HEK293T (cell line): ENCODE data around the gene ELL3.

Experiments used
- BHLHE40 ChIP-seq: fragments of 450-650 bp; IDR thresholded peaks from 2 replicates; pipeline ENCODE4 v1.6.1; 2016; ENCODE audit warnings: mild to moderate bottlenecking, moderate library complexity, borderline replicate concordance
- CTBP1 ChIP-seq: fragments of 450-650 bp; IDR thresholded peaks from 2 replicates; pipeline ENCODE4 v1.6.1; 2016; ENCODE audit warnings: borderline replicate concordance
- ELF4 ChIP-seq: fragments of 450-650 bp; IDR thresholded peaks from 2 replicates; pipeline ENCODE4 v1.6.1; 2017; ENCODE audit warnings: antibody characterized with exemption
- FOXK2 ChIP-seq: fragments of 450-650 bp; IDR thresholded peaks from 2 replicates; pipeline ENCODE4 v1.6.1; 2016; ENCODE audit warnings: mild to moderate bottlenecking
- FOXM1 ChIP-seq: fragments of 450-650 bp; IDR thresholded peaks from 2 replicates; pipeline ENCODE4 v1.6.1; 2017; ENCODE audit warnings: mild to moderate bottlenecking, borderline replicate concordance
- HDGF ChIP-seq: fragments of 450-650 bp; IDR thresholded peaks from 2 replicates; pipeline ENCODE4 v1.6.1; 2017; ENCODE audit warnings: antibody characterized with exemption, borderline replicate concordance
- LEF1 ChIP-seq: fragments of 450-650 bp; IDR thresholded peaks from 2 replicates; pipeline ENCODE4 v1.6.1; 2017; ENCODE audit warnings: mild to moderate bottlenecking, borderline replicate concordance
- SP1 ChIP-seq: fragments of 450-650 bp; IDR thresholded peaks from 2 replicates; pipeline ENCODE4 v1.6.1; 2017
- SUZ12 ChIP-seq: fragments of 450-650 bp; IDR thresholded peaks from 2 replicates; pipeline ENCODE4 v1.6.1; 2016; ENCODE audit warnings: mild to moderate bottlenecking
- ZNF384 ChIP-seq: fragments of 450-650 bp; IDR thresholded peaks from 2 replicates; pipeline ENCODE4 v1.6.1; 2016

DNA sequence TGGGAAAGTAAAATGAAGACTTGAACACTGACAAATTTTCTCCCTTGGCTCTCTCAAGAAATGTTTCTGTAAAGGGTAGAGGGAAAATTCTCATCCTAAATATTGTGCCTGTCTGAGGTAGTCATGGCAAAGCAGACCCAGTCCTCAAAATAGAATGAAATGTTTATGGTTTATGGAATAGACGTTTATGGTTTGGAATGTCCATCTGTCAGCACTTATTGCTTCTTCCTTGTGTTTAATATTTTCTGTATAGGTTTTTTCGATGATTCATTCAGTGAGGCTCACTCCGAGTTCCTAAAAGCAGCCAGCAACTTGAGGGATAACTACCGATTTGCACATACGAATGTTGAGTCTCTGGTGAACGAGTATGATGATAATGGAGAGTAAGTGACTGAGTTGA lies 13.9 kb downstream of the ELL3 start:
- no peak for TF ChIP-seq FOXM1
- TF ChIP-seq SUZ12, result no peak
- no peak for TF ChIP-seq LEF1
- no peak for TF ChIP-seq BHLHE40
- TF ChIP-seq HDGF, result no peak
- no peak for TF ChIP-seq SP1
- no peak for TF ChIP-seq FOXK2
- no peak for TF ChIP-seq ELF4
- TF ChIP-seq CTBP1, result no peak
- no peak for TF ChIP-seq ZNF384
